ENCODE data around the gene CDH4.

The CDH4 gene

GRCh38 chr20:61769286-61769832 is 517.3 kb downstream of the CDH4 start (continued):
- TF ChIP-seq ATF2 (tag by site-specific recombination; IDR thresholded peaks at IDR 0.05; ENCODE audit: low read depth): no peak

- Histone ChIP-seq H3K27ac (ENCODE audit: extremely low read depth, low read depth, low read length) (no peak overlapping the region), H3K4me3 (ENCODE audit: low read depth, low read length) (no peak overlapping the region), H3K9me3 (ENCODE audit: control insufficient read depth, insufficient read depth, low read depth, low read length) (no peaks in the 10 kb centered on the region), H3K4me1 (ENCODE audit: control insufficient read depth, insufficient read depth, low read length) (no peaks in the 10 kb centered on the region), H3K36me3 (ENCODE audit: control insufficient read depth in 2 of 2, insufficient read depth in 1 of 2, low read length in 2 of 2) (no peaks in the 10 kb centered on the region)
- CTCF ChIA-PET: no interaction called here
- POLR2A ChIA-PET: no interaction called here
- no peak for TF ChIP-seq GLI2 (tag by site-specific recombination; IDR thresholded peaks at IDR 0.05; ENCODE audit: borderline replicate concordance, low read depth)
- no peak for TF ChIP-seq KLF17 (tag by site-specific recombination; IDR thresholded peaks at IDR 0.05)
- no peak for TF ChIP-seq ZNF157 (tag by site-specific recombination; IDR thresholded peaks at IDR 0.05)
- no peak for TF ChIP-seq ZNF138 (tag by site-specific recombination; IDR thresholded peaks at IDR 0.05; ENCODE audit: borderline replicate concordance)
- TF ChIP-seq ZNF514 (tag by site-specific recombination; IDR thresholded peaks at IDR 0.05): no peak
- no peak for TF ChIP-seq ZNF623 (tag by site-specific recombination; IDR thresholded peaks at IDR 0.05)
- no peak for TF ChIP-seq REST (tag by site-specific recombination; IDR thresholded peaks at IDR 0.05)
- TF ChIP-seq ZNF175 (tag by site-specific recombination; IDR thresholded peaks at IDR 0.05): no peak
- TF ChIP-seq OVOL3 (tag by site-specific recombination; IDR thresholded peaks at IDR 0.05): no peak
These were observed 518.1 kb downstream of the CDH4 start for GRCh38 chr20:61770113-61770585.

- ChIA-PET CTCF (interaction anchor here (0.6 to 0.7 kb wide), 2 partner anchors 102 to 1543 kb away, joined by 4 read pairs; no protein-coding TSS in a partner anchor), POLR2A (no interaction called here)
These were observed 519.8 kb downstream of the CDH4 start for GRCh38 chr20:61771805-61772350.

More at GRCh38 chr20:61771805-61772350, 519.8 kb downstream of the CDH4 start:
- Histone ChIP-seq H3K27ac (ENCODE audit: extremely low read depth, low read depth, low read length) (no peak overlapping the region), H3K4me3 (ENCODE audit: low read depth, low read length) (no peak overlapping the region), H3K9me3 (ENCODE audit: control insufficient read depth, insufficient read depth, low read depth, low read length) (no peaks in the 10 kb centered on the region), H3K36me3 (ENCODE audit: control insufficient read depth in 2 of 2, insufficient read depth in 1 of 2, low read length in 2 of 2) (no peaks in the 10 kb centered on the region), H3K4me1 (ENCODE audit: control insufficient read depth, insufficient read depth, low read length) (no peaks in the 10 kb centered on the region)
- TF ChIP-seq ZFHX2 (tag by site-specific recombination; conservative IDR thresholded peaks at IDR 0.05) (peak; percentile 73), ZNF223 (tag by site-specific recombination; IDR thresholded peaks at IDR 0.05) (no peak), EGR2 (tag by site-specific recombination; IDR thresholded peaks at IDR 0.05; ENCODE audit: low read depth) (peak; percentile 79), ZNF214 (tag by site-specific recombination; IDR thresholded peaks at IDR 0.05; ENCODE audit: borderline replicate concordance) (peak; percentile 83; the same call in 1 of the 2 replicates), ZNF292 (tag by site-specific recombination; IDR thresholded peaks at IDR 0.05; ENCODE audit: borderline replicate concordance, low read depth) (no peak), KLF1 (tag by site-specific recombination; IDR thresholded peaks at IDR 0.05) (peak; percentile 92)
